Limb (tissue), 2 donors: ENCODE results near the gene MYO7B.
"Not testable (repeated sequence)": the region's sequence is repeated elsewhere in the genome, so short reads cannot be mapped to it uniquely, and the experiment has no call there.

ENCODE experiments used
- DNase-seq, 2 donors: peaks; one replicate each; pipeline ENCODE4 v3.0.0-alpha.2; 2016; ENCODE audit errors: extremely low spot score in 2 of 2

The MYO7B gene

GRCh38 chr2:127551221-127551930 is 15.9 kb downstream of the MYO7B start:
- DNase-seq = no peak

GRCh38 chr2:127552336-127552735 is 16.9 kb downstream of the MYO7B start:
- DNase-seq = no peak

- DNase-seq = no peak
Observed at GRCh38 chr2:127552846-127553245, 17.4 kb downstream of the MYO7B start.

- no peak for DNase-seq
Observed at GRCh38 chr2:127558911-127559310, 23.4 kb downstream of the MYO7B start.

- DNase-seq = no peak
Observed at GRCh38 chr2:127559454-127559853, 24.0 kb downstream of the MYO7B start.

- DNase-seq = no peak
Observed at GRCh38 chr2:127560201-127560930, 24.9 kb downstream of the MYO7B start.

GRCh38 chr2:127560931-127561280 is 25.4 kb downstream of the MYO7B start:
- no peak for DNase-seq

GRCh38 chr2:127561371-127561770 is 25.9 kb downstream of the MYO7B start:
- DNase-seq = no peak

- DNase-seq = no peak
Observed at GRCh38 chr2:127562936-127563335, 27.5 kb downstream of the MYO7B start.

- DNase-seq = no peak
Observed at GRCh38 chr2:127563458-127564428, 28.3 kb downstream of the MYO7B start.

- DNase-seq = no peak
Observed at GRCh38 chr2:127564429-127565260, 29.2 kb downstream of the MYO7B start.

GRCh38 chr2:127565261-127566138 is 30.0 kb downstream of the MYO7B start:
- DNase-seq = no peak

GRCh38 chr2:127566139-127566417 is 30.6 kb downstream of the MYO7B start:
- DNase-seq = no peak

GRCh38 chr2:127566576-127566975 is 31.1 kb downstream of the MYO7B start:
- peak in 1 of 2 donors; percentile 16 for DNase-seq

- no peak for DNase-seq
Observed at GRCh38 chr2:127567351-127567854, 31.9 kb downstream of the MYO7B start.

GRCh38 chr2:127568128-127568527 is 32.6 kb downstream of the MYO7B start:
- peak in 1 of 2 donors; percentile 15 for DNase-seq

- no peak for DNase-seq
Observed at GRCh38 chr2:127569666-127570065, 34.2 kb downstream of the MYO7B start.

GRCh38 chr2:127570282-127571250 is 35.1 kb downstream of the MYO7B start:
- peak in 1 of 2 donors; percentile 16 for DNase-seq

- not testable (repeated sequence) for DNase-seq
Observed at GRCh38 chr2:127572352-127572751, 36.9 kb downstream of the MYO7B start.
